HCT116 (cell line): ENCODE measurements around the gene EGFR. TPM values are rescaled to one million over a fixed set of nuclear protein-coding genes. Genes with fewer than 3 reads are reported as not detected.

Source experiments
- ATAC-seq: fragments of 200-7000 bp; cut with Tn5 transposase; 2 replicates; pipeline ENCODE4 v1.9.1; 2020; ENCODE audit warnings: mild to moderate bottlenecking, moderate library complexity
- BruUV-seq: library from RNA; stranded (reverse); fragments of 400-500 nt; replicated peaks from 2 replicates; lab custom pipeline; 2021; lab: Mats Ljungman, UMichigan
- CTCF ChIA-PET: fragments of 300-600 bp; sonication (Branson Sonifier 250); formaldehyde crosslinking; loops from one replicate; lab custom pipeline; 2021; ENCODE audit warnings: antibody characterized with exemption; lab: Charles Lee
- POLR2A ChIA-PET: fragments of 300-600, 350-600 bp; sonication (Branson Sonifier 250); formaldehyde crosslinking; loops from one replicate; lab custom pipeline; 2021; ENCODE audit warnings: antibody characterized with exemption; lab: Charles Lee
- RAD21 ChIA-PET, 2 experiments: fragments of 300-600 bp; sonication (Branson Sonifier 250); formaldehyde crosslinking; loops; one replicate each; lab custom pipeline; 2023; ENCODE audit warnings: low total read pairs in 2 of 2; ENCODE audit not compliant: uncharacterized antibody in 2 of 2, unreplicated experiment in 2 of 2, low non-redundant PET in 1 of 2; lab: Charles Lee
- DNase-seq: peaks from one replicate; pipeline ENCODE4 v3.0.0-alpha.2; 2010; ENCODE audit warnings: low read depth, low spot score
- H2AFZ ChIP-seq: fragments of 200-600 bp; shearing (Covaris generic), sonication (generic); 2 replicates; pipeline ENCODE4 v1.6.1; 2017; ENCODE audit warnings: low read depth, mixed run types, mixed read lengths, antibody characterized with exemption, low read length; ENCODE audit not compliant: poor library complexity, severe bottlenecking
- H3K27ac ChIP-seq: 2 replicates; pipeline ENCODE4 v1.5.1; 2012; ENCODE audit warnings: low read depth, low read length
- H3K27me3 ChIP-seq: fragments of 200-600 bp; sonication (generic); 2 replicates; pipeline ENCODE4 v1.6.1; 2016; ENCODE audit warnings: mixed run types, low read length, mixed read lengths; ENCODE audit not compliant: insufficient read depth
- H3K36me3 ChIP-seq, 2 experiments: fragments of 200-500 bp in 1 of 2; fragments of 200-600 bp in 1 of 2; sonication (Bioruptor generic) in 1 of 2; sonication (generic) in 1 of 2; 2 replicates each; pipeline versions ENCODE4 v1.5.1 to v1.6.1; 2014 to 2016; ENCODE audit warnings: low read length in 2 of 2, inconsistent platforms in 1 of 2, mixed read lengths in 1 of 2, mixed run types in 1 of 2; ENCODE audit not compliant: insufficient read depth in 2 of 2, control insufficient read depth in 1 of 2
- H3K4me1 ChIP-seq, 2 experiments: fragments of 200-600 bp in 1 of 2; sonication (generic) in 1 of 2; 2 replicates each; pipeline versions ENCODE4 v1.5.1 to v1.6.1; 2012 to 2017; ENCODE audit warnings: low read length in 2 of 2, inconsistent platforms in 1 of 2, mild to moderate bottlenecking in 1 of 2, mixed read lengths in 1 of 2, mixed run types in 1 of 2, moderate library complexity in 1 of 2; ENCODE audit not compliant: insufficient read depth in 2 of 2, control insufficient read depth in 1 of 2
- H3K4me2 ChIP-seq: fragments of 200-600 bp; sonication (generic); 2 replicates; pipeline ENCODE4 v1.6.1; 2017; ENCODE audit warnings: mixed run types, low read length, mixed read lengths
- H3K4me3 ChIP-seq, 2 experiments: fragments of 200-600 bp in 1 of 2; sonication (generic) in 1 of 2; replicated peaks in 1 of 2; 2 replicates each; pipeline ENCODE4 v1.5.1; 2011 to 2016; ENCODE audit warnings: low read length in 2 of 2, control low read depth in 1 of 2, low read depth in 1 of 2, mild to moderate bottlenecking in 1 of 2, mixed read lengths in 1 of 2, mixed run types in 1 of 2
- H3K79me2 ChIP-seq: fragments of 200-600 bp; sonication (generic); 2 replicates; pipeline ENCODE4 v1.6.1; 2017; ENCODE audit warnings: mild to moderate bottlenecking, mixed run types, low read length, moderate library complexity, mixed read lengths; ENCODE audit not compliant: insufficient read depth
- H3K9ac ChIP-seq: fragments of 200-600 bp; sonication (generic); 2 replicates; pipeline ENCODE4 v1.6.1; 2016; ENCODE audit warnings: low read length, mixed read lengths
- H3K9me2 ChIP-seq: fragments of 200-600 bp; sonication (generic), shearing (Covaris generic); 2 replicates; pipeline ENCODE4 v1.6.1; 2017; ENCODE audit warnings: mixed run types, mild to moderate bottlenecking, moderate library complexity; ENCODE audit not compliant: insufficient read depth
- H3K9me3 ChIP-seq, 2 experiments: fragments of 200-500 bp in 1 of 2; fragments of 200-600 bp in 1 of 2; sonication (Bioruptor generic) in 1 of 2; sonication (generic) in 1 of 2; 2 replicates each; pipeline ENCODE4 v1.6.1; 2014 to 2017; ENCODE audit warnings: low read length in 2 of 2, mixed read lengths in 2 of 2, inconsistent platforms in 1 of 2, low read depth in 1 of 2, mild to moderate bottlenecking in 1 of 2, mixed run types in 1 of 2, moderate library complexity in 1 of 2; ENCODE audit not compliant: control insufficient read depth in 1 of 2, insufficient read depth in 1 of 2
- H4K20me1 ChIP-seq: fragments of 200-600 bp; sonication (generic), shearing (Covaris generic); 2 replicates; pipeline ENCODE4 v1.6.1; 2017; ENCODE audit warnings: mixed run types, mild to moderate bottlenecking, moderate library complexity; ENCODE audit not compliant: insufficient read depth
- CBX3 ChIP-seq: IDR thresholded peaks from 2 replicates; pipeline ENCODE4 v1.6.1; 2012; ENCODE audit warnings: low read depth
- CEBPB ChIP-seq: IDR thresholded peaks from 2 replicates; pipeline ENCODE4 v1.6.1; 2012; ENCODE audit warnings: low read depth
- EZH2 ChIP-seq: fragments of 200-600 bp; sonication (generic); IDR thresholded peaks from 2 replicates; pipeline ENCODE4 v1.6.1; 2017; ENCODE audit warnings: antibody characterized with exemption, mixed run types
- POLR2AphosphoS5 ChIP-seq: IDR thresholded peaks from 2 replicates; pipeline ENCODE4 v1.6.1; 2011; ENCODE audit warnings: mild to moderate bottlenecking, low read depth, low read length, moderate library complexity
- RAD21 ChIP-seq: IDR thresholded peaks from 2 replicates; pipeline ENCODE4 v1.6.1; 2012; ENCODE audit warnings: low read depth, mild to moderate bottlenecking
- SP1 ChIP-seq: IDR thresholded peaks from 2 replicates; pipeline ENCODE4 v1.6.1; 2012; ENCODE audit warnings: low read depth
- SRF ChIP-seq: IDR thresholded peaks from 2 replicates; pipeline ENCODE4 v1.6.1; 2012; ENCODE audit warnings: low read depth
- TCF7L2 ChIP-seq: IDR thresholded peaks from 2 replicates; pipeline ENCODE4 v1.7.0; 2011; ENCODE audit warnings: borderline replicate concordance, inconsistent platforms; ENCODE audit not compliant: insufficient read depth, insufficient read length; ENCODE audit errors: extremely low read depth
- YY1 ChIP-seq: IDR thresholded peaks from 2 replicates; pipeline ENCODE4 v1.6.1; 2011; ENCODE audit warnings: low read length, low read depth, moderate library complexity, mild to moderate bottlenecking; ENCODE audit not compliant: insufficient replicate concordance; ENCODE audit errors: extremely low read depth
- ZFX ChIP-seq: fragments of 450-650 bp; IDR thresholded peaks from 2 replicates; pipeline ENCODE4 v1.6.1; 2017
- intact Hi-C: fragments of 100-400 bp; cut with micrococcal nuclease; formaldehyde crosslinking; loops from 2 replicates; pipeline ENCODE4 v1.10.0; 2022
- total RNA-seq: library from RNA; stranded (reverse); gene quantifications from one replicate; pipeline ENCODE4 v1.2.1, GENCODE V29; 2021; ENCODE audit not compliant: unreplicated experiment

EGFR gene
- total RNA-seq, 1 experiment from 2014 or later = 71.5 TPM

DNA sequence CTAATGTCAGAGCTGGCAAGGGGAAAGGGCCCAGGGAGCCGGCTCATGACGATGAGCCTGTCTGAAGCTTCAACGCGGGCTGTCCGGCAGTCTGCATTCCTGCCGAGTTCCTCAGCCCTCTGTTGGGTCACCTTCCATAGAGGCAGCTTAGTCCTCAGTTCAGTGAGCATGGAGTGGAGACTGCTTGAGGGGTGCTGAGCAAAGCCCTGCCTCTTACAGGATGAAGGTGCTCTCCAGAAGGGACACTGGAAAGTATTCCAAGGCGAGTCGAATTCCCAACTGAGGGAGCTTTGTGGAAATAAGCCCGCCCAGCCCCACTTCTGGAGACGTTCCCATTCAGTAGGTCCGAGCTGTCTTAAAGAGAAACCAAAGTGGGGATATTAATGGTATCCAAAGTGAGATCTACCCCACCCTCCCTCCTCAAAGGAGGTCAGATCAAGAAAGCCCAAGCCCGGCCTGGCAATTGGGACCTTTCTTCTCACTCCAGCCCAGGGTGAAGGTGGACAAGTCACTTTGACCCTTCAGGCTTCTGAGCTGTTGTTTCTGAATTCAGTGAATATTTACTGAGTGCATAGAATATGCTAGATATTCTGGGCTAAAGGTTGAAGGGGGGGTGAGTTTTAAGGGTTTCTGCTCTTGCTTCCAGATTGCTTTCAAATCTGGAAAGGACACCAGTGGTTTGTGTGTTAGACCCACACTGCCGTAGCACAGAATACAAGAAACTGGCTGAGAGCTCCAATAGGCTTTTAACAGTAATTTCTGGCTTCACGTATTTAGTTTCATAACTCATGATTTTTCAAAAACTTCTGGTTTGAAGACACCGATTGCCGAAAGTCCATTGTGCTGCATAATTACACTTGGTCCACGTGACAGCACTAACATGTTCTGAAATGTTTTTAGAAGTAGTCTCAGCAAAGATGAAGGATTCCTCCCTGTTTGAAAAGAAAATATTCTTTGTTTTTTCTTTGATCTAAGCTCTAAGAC lies 3.5 kb downstream of the EGFR start:
- ChIA-PET POLR2A (no interaction called here), CTCF (no interaction called here)
- H2AFZ ChIP-seq = no peak overlapping the region
- H3K79me2 ChIP-seq = peaks cover 81% of the 10 kb centered on the region
- H3K9me3 ChIP-seq = no peaks in the 10 kb centered on the region
- no peak overlapping the region for H3K27ac ChIP-seq
- no peak overlapping the region for H3K4me2 ChIP-seq
- no peaks in the 10 kb centered on the region for H3K27me3 ChIP-seq
- TF ChIP-seq CBX3 = no peak
- no peak for TF ChIP-seq EZH2
- TF ChIP-seq YY1 = no peak
- TF ChIP-seq CEBPB = no peak
- no peak for TF ChIP-seq POLR2AphosphoS5
- no peak for TF ChIP-seq RAD21
- TF ChIP-seq TCF7L2 = no peak
- TF ChIP-seq, all 23 proteins: peak for 0
- BruUV-seq = no TSS peak
- H3K4me3 ChIP-seq = no peak overlapping the region
- peaks cover 0 to 22% of the 10 kb centered on the region in 2 experiments; a peak in 1 of 4 replicates for H3K36me3 ChIP-seq
- H3K4me1 ChIP-seq = peaks cover 12 to 26% of the 10 kb centered on the region in 2 experiments
- RAD21 ChIA-PET = no interaction called here
- no peaks in the 10 kb centered on the region for H3K9me2 ChIP-seq
- DNase-seq (no peak), ATAC-seq (no peak)
- peaks cover 10% of the 10 kb centered on the region; the same call in 1 of the 2 replicates for H4K20me1 ChIP-seq
- intact Hi-C loops = no loop called here
- no peak overlapping the region for H3K9ac ChIP-seq

DNA sequence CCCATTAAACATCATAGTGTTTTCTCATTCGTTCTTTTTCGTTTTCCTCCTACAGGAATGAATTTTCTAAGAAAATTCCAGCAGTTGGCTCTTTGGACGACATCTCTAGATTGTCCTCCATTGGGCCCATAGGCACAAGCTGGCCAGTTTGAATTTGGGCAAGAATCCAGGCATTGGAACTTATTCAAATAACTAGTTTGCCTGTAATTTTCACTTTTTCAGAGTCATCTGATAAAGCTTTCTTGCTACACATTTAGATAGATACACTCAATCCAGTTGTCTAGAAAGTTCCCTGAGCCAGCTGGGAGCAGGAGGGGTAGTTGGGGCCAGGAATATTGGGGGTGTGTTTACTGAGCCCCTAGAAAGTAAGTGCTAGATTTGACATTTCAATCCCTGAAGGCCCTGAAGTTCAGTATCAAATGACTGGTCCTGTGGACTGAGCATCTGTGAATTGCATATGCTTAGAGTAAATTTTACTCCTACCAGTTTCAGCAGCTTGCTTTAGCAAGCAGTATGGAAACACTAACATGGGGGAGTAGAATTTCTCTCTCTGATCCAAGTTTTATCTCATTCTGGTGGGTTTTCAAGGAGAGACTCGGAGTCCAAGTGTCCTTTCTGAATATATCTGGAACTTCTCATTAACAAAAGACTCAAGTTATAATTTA lies 5.2 kb downstream of the EGFR start:
- no peak overlapping the region for H3K4me2 ChIP-seq
- no peak overlapping the region for H3K27ac ChIP-seq
- ChIA-PET CTCF (no interaction called here), RAD21 (no interaction called here), POLR2A (no interaction called here)
- no peak for ATAC-seq
- H3K9ac ChIP-seq = no peak overlapping the region
- peaks cover 13% of the 10 kb centered on the region; the same call in 1 of the 2 replicates for H4K20me1 ChIP-seq
- no peak for DNase-seq
- BruUV-seq = no TSS peak
- intact Hi-C loops = no loop called here
- peaks cover 97% of the 10 kb centered on the region for H3K79me2 ChIP-seq
- TF ChIP-seq CBX3 = no peak
- no peak for TF ChIP-seq EZH2
- no peak for TF ChIP-seq SRF
- no peak for TF ChIP-seq SP1
- TF ChIP-seq ZFX = no peak
- H2AFZ ChIP-seq = no peak overlapping the region
- H3K27me3 ChIP-seq = no peaks in the 10 kb centered on the region
- no peaks in the 10 kb centered on the region for H3K9me2 ChIP-seq
- peaks cover 8 to 21% of the 10 kb centered on the region in 2 experiments for H3K4me1 ChIP-seq
- H3K9me3 ChIP-seq = no peaks in the 10 kb centered on the region
- no peak overlapping the region for H3K4me3 ChIP-seq
- H3K36me3 ChIP-seq = peaks cover 0 to 25% of the 10 kb centered on the region in 2 experiments; a peak in 1 of 4 replicates
